Subcutaneous adipose tissue (tissue), 4 donors: ENCODE measurements around the gene EIF2B5. TPM values are rescaled to one million over a fixed set of nuclear protein-coding genes. Genes with fewer than 3 reads are reported as not detected.

Experiments used
- CTCF ChIP-seq: fragments of 450-650 bp; IDR thresholded peaks from one replicate; pipeline ENCODE4 v1.5.1; 2016; ENCODE audit warnings: low read depth, mild to moderate bottlenecking, control low read depth, antibody characterized with exemption, moderate library complexity
- total RNA-seq, 4 donors: library from RNA; depleted of rRNA; stranded (reverse); fragments of >200 nt; gene quantifications; one replicate each; pipeline ENCODE4 v1.1.0, GENCODE V29; 2016

EIF2B5 gene
- total RNA-seq, 4 donors from 2014 or later: 29.8 to 31.9 (median 31.2) TPM

GRCh38 chr3:184148076-184148475 lies 12.9 kb downstream of the EIF2B5 start:
- no peak for TF ChIP-seq CTCF

- TF ChIP-seq CTCF: no peak
Observed at GRCh38 chr3:184149123-184149522, 14.0 kb downstream of the EIF2B5 start.

- no peak for TF ChIP-seq CTCF
Observed at GRCh38 chr3:184154885-184155643, 19.9 kb downstream of the EIF2B5 start, which contains the start of gene DVL3. TSS of gene DVL3 (plus strand) at chr3:184155377. CDS start at chr3:184155636, 259 bp downstream.

- TF ChIP-seq CTCF: no peak
Observed at GRCh38 chr3:184155644-184156521, 20.7 kb downstream of the EIF2B5 start.

- TF ChIP-seq CTCF: no peak
Observed at GRCh38 chr3:184156522-184156955, 21.4 kb downstream of the EIF2B5 start.

- TF ChIP-seq CTCF: no peak
Observed at GRCh38 chr3:184157206-184157605, 22.0 kb downstream of the EIF2B5 start.

GRCh38 chr3:184158404-184158803 lies 23.2 kb downstream of the EIF2B5 start:
- TF ChIP-seq CTCF: no peak
